ENCODE results near the gene MAPK14.

Gene MAPK14

GRCh38 chr6:36019167-36019566 is 8.4 kb upstream of the MAPK14 start:
- TF ChIP-seq EZH2 (IDR thresholded peaks at IDR 0.05) = no peak
- no peak for TF ChIP-seq POLR2AphosphoS5 (IDR thresholded peaks at IDR 0.05; ENCODE audit: borderline replicate concordance, low read depth, low read length)
- no peak for TF ChIP-seq FOXP2 (optimal IDR thresholded peaks at IDR 0.05; ENCODE audit: control extremely low read depth, extremely low read length, insufficient read depth)
- no peak for DNase-seq (ENCODE audit: low read depth, low spot score)
- Histone ChIP-seq H3K9ac (ENCODE audit: insufficient read length) (no peak overlapping the region), H3K9me3 (ENCODE audit: low read depth, low read length) (no peaks in the 10 kb centered on the region), H3K27ac (no peak overlapping the region), H3K36me3 (ENCODE audit: insufficient read depth, low read length) (no peaks in the 10 kb centered on the region), H3K4me3 (no peak overlapping the region)

- TF ChIP-seq EZH2 (IDR thresholded peaks at IDR 0.05) = no peak
- Histone ChIP-seq H3K4me3 (no peak overlapping the region), H3K9ac (ENCODE audit: insufficient read length) (no peak overlapping the region), H3K36me3 (ENCODE audit: insufficient read depth, low read length) (no peaks in the 10 kb centered on the region), H3K27ac (no peak overlapping the region), H3K9me3 (ENCODE audit: low read depth, low read length) (no peaks in the 10 kb centered on the region)
- no peak for DNase-seq (ENCODE audit: low read depth, low spot score)
Measured at GRCh38 chr6:36020154-36020553, 7.5 kb upstream of the MAPK14 start.

- no peak within 1 kb of the TSS for H3K27ac ChIP-seq
- no peak for TF ChIP-seq EZH2 (IDR thresholded peaks at IDR 0.05)
- TF ChIP-seq POLR2AphosphoS5 (IDR thresholded peaks at IDR 0.05; ENCODE audit: borderline replicate concordance, low read depth, low read length) = no peak
- TF ChIP-seq FOXP2 (optimal IDR thresholded peaks at IDR 0.05; ENCODE audit: control extremely low read depth, extremely low read length, insufficient read depth) = no peak
- no peaks in the 10 kb centered on the region for H3K9me3 ChIP-seq (ENCODE audit: low read depth, low read length)
- H3K4me3 ChIP-seq = no peak within 1 kb of the TSS
- DNase-seq (ENCODE audit: low read depth, low spot score) = no peak
- no peaks in the 10 kb centered on the region for H3K36me3 ChIP-seq (ENCODE audit: insufficient read depth, low read length)
- no peak within 1 kb of the TSS for H3K9ac ChIP-seq (ENCODE audit: insufficient read length)
Measured at GRCh38 chr6:36023996-36024795, 3.4 kb upstream of the MAPK14 start, which contains the start of gene SLC26A8. TSS of gene SLC26A8 (minus strand) at chr6:36024641. CDS start at chr6:36019707, 4,934 bp downstream.

- DNase-seq (ENCODE audit: low read depth, low spot score) = no peak
- no peak for TF ChIP-seq EZH2 (IDR thresholded peaks at IDR 0.05)
- no peak for TF ChIP-seq POLR2AphosphoS5 (IDR thresholded peaks at IDR 0.05; ENCODE audit: borderline replicate concordance, low read depth, low read length)
- no peak for TF ChIP-seq FOXP2 (optimal IDR thresholded peaks at IDR 0.05; ENCODE audit: control extremely low read depth, extremely low read length, insufficient read depth)
- Histone ChIP-seq H3K9ac (ENCODE audit: insufficient read length) (no peak overlapping the region), H3K27ac (no peak overlapping the region), H3K9me3 (ENCODE audit: low read depth, low read length) (no peaks in the 10 kb centered on the region), H3K4me3 (no peak overlapping the region), H3K36me3 (ENCODE audit: insufficient read depth, low read length) (no peaks in the 10 kb centered on the region)
Measured at GRCh38 chr6:36025260-36025931, 2.2 kb upstream of the MAPK14 start.

- H3K9me3 ChIP-seq (ENCODE audit: low read depth, low read length) = no peaks in the 10 kb centered on the region
- TF ChIP-seq FOXP2 (optimal IDR thresholded peaks at IDR 0.05; ENCODE audit: control extremely low read depth, extremely low read length, insufficient read depth) (no peak), EZH2 (IDR thresholded peaks at IDR 0.05) (no peak), POLR2AphosphoS5 (IDR thresholded peaks at IDR 0.05; ENCODE audit: borderline replicate concordance, low read depth, low read length) (no peak)
- H3K27ac ChIP-seq = no peak overlapping the region
- no peaks in the 10 kb centered on the region for H3K36me3 ChIP-seq (ENCODE audit: insufficient read depth, low read length)
- no peak overlapping the region for H3K4me3 ChIP-seq
- H3K9ac ChIP-seq (ENCODE audit: insufficient read length) = no peak overlapping the region
- DNase-seq (ENCODE audit: low read depth, low spot score) = no peak
Measured at GRCh38 chr6:36025932-36026327, 1.7 kb upstream of the MAPK14 start.

GRCh38 chr6:36028088-36028876 is 674 bp downstream of the MAPK14 start:
- no peak for DNase-seq (ENCODE audit: low read depth, low spot score)
- Histone ChIP-seq H3K4me3 (peak overlapping the region; percentile 79), H3K9ac (ENCODE audit: insufficient read length) (peak overlapping the region; percentile 94), H3K9me3 (ENCODE audit: low read depth, low read length) (no peaks in the 10 kb centered on the region), H3K36me3 (ENCODE audit: insufficient read depth, low read length) (no peaks in the 10 kb centered on the region), H3K27ac (peak overlapping the region; percentile 86)
- no peak for TF ChIP-seq FOXP2 (optimal IDR thresholded peaks at IDR 0.05; ENCODE audit: control extremely low read depth, extremely low read length, insufficient read depth)
- TF ChIP-seq POLR2AphosphoS5 (IDR thresholded peaks at IDR 0.05; ENCODE audit: borderline replicate concordance, low read depth, low read length) = no peak
- no peak for TF ChIP-seq EZH2 (IDR thresholded peaks at IDR 0.05)

- DNase-seq (ENCODE audit: low read depth, low spot score) = peak; percentile 77
- TF ChIP-seq FOXP2 (optimal IDR thresholded peaks at IDR 0.05; ENCODE audit: control extremely low read depth, extremely low read length, insufficient read depth) (no peak), EZH2 (IDR thresholded peaks at IDR 0.05) (no peak), POLR2AphosphoS5 (IDR thresholded peaks at IDR 0.05; ENCODE audit: borderline replicate concordance, low read depth, low read length) (peak; percentile 40; the same call in 1 of the 2 replicates)
- Histone ChIP-seq H3K4me3 (peak overlapping the region; percentile 79), H3K36me3 (ENCODE audit: insufficient read depth, low read length) (no peaks in the 10 kb centered on the region), H3K27ac (peak overlapping the region; percentile 86), H3K9ac (ENCODE audit: insufficient read length) (peak overlapping the region; percentile 94), H3K9me3 (ENCODE audit: low read depth, low read length) (no peaks in the 10 kb centered on the region)
Measured at GRCh38 chr6:36028877-36029324, 1.3 kb downstream of the MAPK14 start.

- H3K36me3 ChIP-seq (ENCODE audit: insufficient read depth, low read length) = no peaks in the 10 kb centered on the region
- no peaks in the 10 kb centered on the region for H3K9me3 ChIP-seq (ENCODE audit: low read depth, low read length)
- H3K27ac ChIP-seq = peak overlapping the region; percentile 86
- H3K4me3 ChIP-seq = peak overlapping the region; percentile 79
- DNase-seq (ENCODE audit: low read depth, low spot score) = peak; percentile 73
- no peak for TF ChIP-seq EZH2 (IDR thresholded peaks at IDR 0.05)
- TF ChIP-seq FOXP2 (optimal IDR thresholded peaks at IDR 0.05; ENCODE audit: control extremely low read depth, extremely low read length, insufficient read depth) = no peak
- TF ChIP-seq POLR2AphosphoS5 (IDR thresholded peaks at IDR 0.05; ENCODE audit: borderline replicate concordance, low read depth, low read length) = no peak
- peak overlapping the region; percentile 94 for H3K9ac ChIP-seq (ENCODE audit: insufficient read length)
Measured at GRCh38 chr6:36029464-36029863, 1.9 kb downstream of the MAPK14 start.

Data from SK-N-MC (cell line).